Measurements from ENCODE around the gene CSNK2A2.

The CSNK2A2 gene

GRCh38 chr16:58138852-58139251, 59.1 kb downstream of the CSNK2A2 start:
- TF ChIP-seq, protein P1, sequence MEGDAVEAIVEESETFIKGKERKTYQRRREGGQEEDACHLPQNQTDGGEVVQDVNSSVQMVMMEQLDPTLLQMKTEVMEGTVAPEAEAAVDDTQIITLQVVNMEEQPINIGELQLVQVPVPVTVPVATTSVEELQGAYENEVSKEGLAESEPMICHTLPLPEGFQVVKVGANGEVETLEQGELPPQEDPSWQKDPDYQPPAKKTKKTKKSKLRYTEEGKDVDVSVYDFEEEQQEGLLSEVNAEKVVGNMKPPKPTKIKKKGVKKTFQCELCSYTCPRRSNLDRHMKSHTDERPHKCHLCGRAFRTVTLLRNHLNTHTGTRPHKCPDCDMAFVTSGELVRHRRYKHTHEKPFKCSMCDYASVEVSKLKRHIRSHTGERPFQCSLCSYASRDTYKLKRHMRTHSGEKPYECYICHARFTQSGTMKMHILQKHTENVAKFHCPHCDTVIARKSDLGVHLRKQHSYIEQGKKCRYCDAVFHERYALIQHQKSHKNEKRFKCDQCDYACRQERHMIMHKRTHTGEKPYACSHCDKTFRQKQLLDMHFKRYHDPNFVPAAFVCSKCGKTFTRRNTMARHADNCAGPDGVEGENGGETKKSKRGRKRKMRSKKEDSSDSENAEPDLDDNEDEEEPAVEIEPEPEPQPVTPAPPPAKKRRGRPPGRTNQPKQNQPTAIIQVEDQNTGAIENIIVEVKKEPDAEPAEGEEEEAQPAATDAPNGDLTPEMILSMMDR (IDR thresholded peaks at IDR 0.05; ENCODE audit: low read depth, low read length): no peak
- H3K4me3 ChIP-seq (ENCODE audit: low read depth, low read length): no peak overlapping the region

DNA sequence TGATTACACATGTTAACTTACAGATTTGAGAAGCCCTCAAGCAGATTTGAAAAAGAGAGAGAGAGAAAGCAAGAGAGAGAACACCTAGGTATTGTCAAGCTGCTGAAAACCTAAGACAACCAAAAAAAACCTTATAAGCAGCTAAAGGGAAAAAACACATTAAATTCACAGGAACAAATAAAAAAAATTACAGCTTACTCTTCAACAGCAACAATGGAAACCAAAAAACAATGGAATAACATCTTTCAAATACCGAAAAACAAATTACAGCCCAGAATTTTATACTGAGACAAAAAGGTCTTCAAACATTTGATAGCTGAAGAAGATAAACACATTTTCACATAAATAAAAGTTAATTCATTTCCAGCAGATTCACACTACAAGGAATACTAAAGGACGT, 60.3 kb downstream of the CSNK2A2 start:
- H3K4me3 ChIP-seq (ENCODE audit: low read depth, low read length): no peak overlapping the region

DNA sequence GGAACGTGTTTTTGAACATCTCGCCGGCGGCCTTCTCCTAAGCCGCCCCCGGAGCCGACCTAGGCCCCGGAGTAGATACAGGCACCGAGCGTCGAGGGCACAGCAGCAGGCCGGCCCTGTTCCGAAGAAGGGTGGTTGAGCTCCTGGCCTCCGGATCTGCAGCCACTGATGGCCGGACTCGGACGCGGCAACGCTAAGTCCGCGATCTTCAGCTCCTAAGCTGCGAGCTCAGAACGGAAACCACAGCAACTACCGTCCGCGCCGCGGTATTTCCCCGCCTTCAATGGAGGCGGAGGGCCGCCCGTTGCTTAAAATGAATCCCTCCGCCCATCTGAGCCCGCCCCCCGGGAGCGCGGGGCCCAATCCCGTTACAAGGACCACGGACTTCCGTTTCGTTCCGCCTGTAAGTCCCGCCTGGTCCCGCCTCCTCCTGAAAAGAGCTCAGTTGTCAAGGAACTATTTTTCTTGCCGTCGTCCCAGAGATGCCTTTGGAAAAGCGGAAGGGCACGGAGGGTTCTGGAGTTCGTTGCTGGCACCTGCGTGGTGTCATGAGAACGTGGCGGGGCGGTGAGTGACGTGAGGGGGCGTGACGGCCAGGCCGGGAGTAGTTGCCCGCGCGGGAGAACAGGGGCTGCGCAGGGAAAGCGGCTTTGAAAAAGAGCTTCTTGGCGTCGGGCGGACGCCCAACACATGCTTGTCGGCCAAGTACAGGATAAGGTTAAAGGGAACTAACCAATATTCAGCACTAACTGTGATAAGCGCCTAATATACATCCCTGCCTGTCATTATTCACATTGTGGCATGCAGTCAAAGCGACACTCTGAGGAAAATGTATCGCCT, 68.6 kb downstream of the CSNK2A2 start, which contains the start of gene CFAP20:
Gene CFAP20 (minus strand): TSS at position 285 of the 840 bp plus-strand sequence. CDS start 266 bp downstream, at position 19.
- H3K4me3 ChIP-seq (ENCODE audit: low read depth, low read length): peak within 1 kb of the TSS; percentile 90
- TF ChIP-seq, protein P1 (IDR thresholded peaks at IDR 0.05; ENCODE audit: low read depth, low read length): no peak

More for the DNA sequence above, 60.3 kb downstream of the CSNK2A2 start:
- TF ChIP-seq, protein P1 (IDR thresholded peaks at IDR 0.05; ENCODE audit: low read depth, low read length): no peak

- peak overlapping the region; percentile 90 for H3K4me3 ChIP-seq (ENCODE audit: low read depth, low read length)
- TF ChIP-seq, protein P1 (IDR thresholded peaks at IDR 0.05; ENCODE audit: low read depth, low read length): no peak
Measured at GRCh38 chr16:58128711-58129096, 69.2 kb downstream of the CSNK2A2 start.

GRCh38 chr16:58128181-58128631, 69.7 kb downstream of the CSNK2A2 start:
- peak overlapping the region; percentile 90 for H3K4me3 ChIP-seq (ENCODE audit: low read depth, low read length)
- TF ChIP-seq, protein P1 (IDR thresholded peaks at IDR 0.05; ENCODE audit: low read depth, low read length): no peak

GRCh38 chr16:58127634-58128033, 70.3 kb downstream of the CSNK2A2 start:
- H3K4me3 ChIP-seq (ENCODE audit: low read depth, low read length): peak overlapping the region; percentile 90
- TF ChIP-seq, protein P1 (IDR thresholded peaks at IDR 0.05; ENCODE audit: low read depth, low read length): no peak; the same call in 1 of the 2 replicates

- TF ChIP-seq, protein P1 (IDR thresholded peaks at IDR 0.05; ENCODE audit: low read depth, low read length): peak; percentile 8; the same call in 1 of the 2 replicates
- peak overlapping the region; percentile 90 for H3K4me3 ChIP-seq (ENCODE audit: low read depth, low read length)
Measured at GRCh38 chr16:58127033-58127556, 70.8 kb downstream of the CSNK2A2 start.
